ENCODE measurements around the gene FBXO5. TPM values are rescaled to one million over a fixed set of nuclear protein-coding genes. Genes with fewer than 3 reads are reported as not detected.

Gene FBXO5
- total and polyA plus RNA-seq, 9 of the 15 experiments (the other 6 are each of a cell fraction or from before 2014, with no cell fraction given): 17.8 to 89.3 (median 62.9) TPM

GRCh38 chr6:152983637-152984512, 1.0 kb upstream of the FBXO5 start (continued):
- TF ChIP-seq NR1H2 (CRISPR knock-in tag; IDR thresholded peaks at IDR 0.05) (0 out of 2 replicates have a peak, but pooled peaks have one; percentile 48), ZFX (CRISPR knock-in tag; IDR thresholded peaks at IDR 0.05) (peak; percentile 99), ZKSCAN1 (IDR thresholded peaks at IDR 0.05; ENCODE audit: low read depth, low read length) (0 out of 2 replicates have a peak, but pooled peaks have one; percentile 49), KDM5B (IDR thresholded peaks at IDR 0.05; ENCODE audit: insufficient replicate concordance, low read depth, low read length) (peak; percentile 92), WHSC1 (IDR thresholded peaks at IDR 0.05; ENCODE audit: low read length) (no peak), FOXJ3 (CRISPR knock-in tag; IDR thresholded peaks at IDR 0.05) (no peak), DPF2 (IDR thresholded peaks at IDR 0.05) (peak; percentile 86), POLR2AphosphoS2 (IDR thresholded peaks at IDR 0.05; ENCODE audit: low read length) (0 out of 2 replicates have a peak, but pooled peaks have one; percentile 33), SP2 (IDR thresholded peaks at IDR 0.05; ENCODE audit: extremely low read depth, low read depth, low read length, poor library complexity, severe bottlenecking) (no peak), RCOR1 (IDR thresholded peaks at IDR 0.05; ENCODE audit: borderline replicate concordance in 1 of 2, low read depth in 2 of 2, low read length in 2 of 2) (peak in 1 of 2 experiments; percentile 60; a peak in 1 of 4 replicates), HNRNPL (IDR thresholded peaks at IDR 0.05; ENCODE audit: low read depth, low read length) (no peak), HCFC1 (IDR thresholded peaks at IDR 0.05; ENCODE audit: low read depth, low read length) (peak; percentile 20; the same call in 1 of the 2 replicates), BRD4 (IDR thresholded peaks at IDR 0.05) (peak; percentile 74), TRIM28 (IDR thresholded peaks at IDR 0.05) (peak; percentile 26; the same call in 1 of the 2 replicates), BRF2 (IDR thresholded peaks at IDR 0.05; ENCODE audit: borderline replicate concordance, insufficient read depth, insufficient read length) (no peak), KLF1 (tag; IDR thresholded peaks at IDR 0.05) (peak; percentile 83; the same call in 1 of the 2 replicates), POLR3A (IDR thresholded peaks at IDR 0.05; ENCODE audit: borderline replicate concordance, extremely low read depth, insufficient read depth, insufficient read length) (no peak)
- TF ChIP-seq, protein P1, sequence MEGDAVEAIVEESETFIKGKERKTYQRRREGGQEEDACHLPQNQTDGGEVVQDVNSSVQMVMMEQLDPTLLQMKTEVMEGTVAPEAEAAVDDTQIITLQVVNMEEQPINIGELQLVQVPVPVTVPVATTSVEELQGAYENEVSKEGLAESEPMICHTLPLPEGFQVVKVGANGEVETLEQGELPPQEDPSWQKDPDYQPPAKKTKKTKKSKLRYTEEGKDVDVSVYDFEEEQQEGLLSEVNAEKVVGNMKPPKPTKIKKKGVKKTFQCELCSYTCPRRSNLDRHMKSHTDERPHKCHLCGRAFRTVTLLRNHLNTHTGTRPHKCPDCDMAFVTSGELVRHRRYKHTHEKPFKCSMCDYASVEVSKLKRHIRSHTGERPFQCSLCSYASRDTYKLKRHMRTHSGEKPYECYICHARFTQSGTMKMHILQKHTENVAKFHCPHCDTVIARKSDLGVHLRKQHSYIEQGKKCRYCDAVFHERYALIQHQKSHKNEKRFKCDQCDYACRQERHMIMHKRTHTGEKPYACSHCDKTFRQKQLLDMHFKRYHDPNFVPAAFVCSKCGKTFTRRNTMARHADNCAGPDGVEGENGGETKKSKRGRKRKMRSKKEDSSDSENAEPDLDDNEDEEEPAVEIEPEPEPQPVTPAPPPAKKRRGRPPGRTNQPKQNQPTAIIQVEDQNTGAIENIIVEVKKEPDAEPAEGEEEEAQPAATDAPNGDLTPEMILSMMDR (IDR thresholded peaks at IDR 0.05 in 2 of 3, conservative IDR thresholded peaks at IDR 0.05 in 1 of 3; ENCODE audit: insufficient read depth in 2 of 3, low read depth in 1 of 3, low read length in 3 of 3): 0 out of 6 replicates have a peak, but pooled peaks of 1 of the 3 experiments have one; percentile 1
- TF ChIP-seq, protein P2, sequence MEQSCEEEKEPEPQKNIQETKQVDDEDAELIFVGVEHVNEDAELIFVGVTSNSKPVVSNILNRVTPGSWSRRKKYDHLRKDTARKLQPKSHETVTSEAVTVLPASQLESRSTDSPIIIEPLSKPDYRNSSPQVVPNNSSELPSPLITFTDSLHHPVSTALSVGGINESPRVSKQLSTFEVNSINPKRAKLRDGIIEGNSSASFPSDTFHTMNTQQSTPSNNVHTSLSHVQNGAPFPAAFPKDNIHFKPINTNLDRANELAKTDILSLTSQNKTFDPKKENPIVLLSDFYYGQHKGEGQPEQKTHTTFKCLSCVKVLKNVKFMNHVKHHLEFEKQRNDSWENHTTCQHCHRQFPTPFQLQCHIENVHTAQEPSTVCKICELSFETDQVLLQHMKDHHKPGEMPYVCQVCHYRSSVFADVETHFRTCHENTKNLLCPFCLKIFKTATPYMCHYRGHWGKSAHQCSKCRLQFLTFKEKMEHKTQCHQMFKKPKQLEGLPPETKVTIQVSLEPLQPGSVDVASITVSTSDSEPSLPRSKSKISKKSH (CRISPR knock-in tag; IDR thresholded peaks at IDR 0.05): no peak
- TF ChIP-seq, protein P3, sequence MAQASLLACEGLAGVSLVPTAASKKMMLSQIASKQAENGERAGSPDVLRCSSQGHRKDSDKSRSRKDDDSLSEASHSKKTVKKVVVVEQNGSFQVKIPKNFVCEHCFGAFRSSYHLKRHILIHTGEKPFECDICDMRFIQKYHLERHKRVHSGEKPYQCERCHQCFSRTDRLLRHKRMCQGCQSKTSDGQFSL (CRISPR knock-in tag; IDR thresholded peaks at IDR 0.05): peak; percentile 48; the same call in 1 of the 2 replicates
- TF ChIP-seq, protein P3 (tag; IDR thresholded peaks at IDR 0.05): no peak
